Endodermal cell (in vitro differentiated cells): ENCODE data around the gene MTHFSD. TPM values are rescaled to one million over a fixed set of nuclear protein-coding genes. Genes with fewer than 3 reads are reported as not detected.

Source experiments
- DNase-seq: peaks from one replicate; pipeline ENCODE4 v3.0.0-alpha.2; 2017
- H3K27ac ChIP-seq: 2 replicates; pipeline ENCODE4 v1.5.1; 2013; ENCODE audit warnings: mild to moderate bottlenecking, low read depth, low read length, moderate library complexity
- H3K27me3 ChIP-seq: 2 replicates; pipeline ENCODE4 v1.6.1; 2013; ENCODE audit warnings: mild to moderate bottlenecking, low read length, moderate library complexity; ENCODE audit not compliant: insufficient read depth, control insufficient read depth, poor library complexity, severe bottlenecking
- H3K36me3 ChIP-seq: 2 replicates; pipeline ENCODE4 v1.7.0; 2013; ENCODE audit warnings: mild to moderate bottlenecking, low read length, moderate library complexity; ENCODE audit not compliant: control insufficient read depth, insufficient read depth
- H3K4me1 ChIP-seq: one replicate; pipeline ENCODE4 v1.7.0; 2013; ENCODE audit warnings: low read length; ENCODE audit not compliant: control insufficient read depth, insufficient read depth
- H3K4me3 ChIP-seq: 2 replicates; pipeline ENCODE4 v1.5.1; 2013; ENCODE audit warnings: mild to moderate bottlenecking, low read length, moderate library complexity
- H3K9ac ChIP-seq: 2 replicates; pipeline ENCODE4 v1.6.1; 2013; ENCODE audit warnings: mild to moderate bottlenecking, low read length, moderate library complexity; ENCODE audit not compliant: poor library complexity, severe bottlenecking; ENCODE audit errors: extremely low read depth
- H3K9me3 ChIP-seq: 2 replicates; pipeline ENCODE4 v1.6.1; 2013; ENCODE audit warnings: mild to moderate bottlenecking, low read length, moderate library complexity; ENCODE audit not compliant: control insufficient read depth
- H3K27ac Mint-ChIP-seq: 2 replicates; pipeline ENCODE4 v1.8.0; 2020; ENCODE audit warnings: mixed read lengths
- H3K27me3 Mint-ChIP-seq: 2 replicates; pipeline ENCODE4 v1.8.0; 2021; ENCODE audit warnings: mild to moderate bottlenecking, mixed read lengths; ENCODE audit not compliant: insufficient read depth
- H3K36me3 Mint-ChIP-seq: 2 replicates; pipeline ENCODE4 v1.8.0; 2020; ENCODE audit warnings: low read depth, mixed read lengths
- H3K4me1 Mint-ChIP-seq: 2 replicates; pipeline ENCODE4 v1.8.0; 2020; ENCODE audit warnings: mixed read lengths
- H3K4me3 Mint-ChIP-seq: 2 replicates; pipeline ENCODE4 v1.8.0; 2020; ENCODE audit warnings: mild to moderate bottlenecking, moderate library complexity, mixed read lengths
- H3K9me3 Mint-ChIP-seq: 2 replicates; pipeline ENCODE4 v1.8.0; 2020; ENCODE audit warnings: mild to moderate bottlenecking, mixed read lengths
- WGBS, 2 experiments: methylation state at CpG; one replicate each; pipeline versions ENCODE4 v1.1.5 to v1.1.7; 2013; ENCODE audit warnings: missing lambda C conversion rate in 2 of 2, mixed read lengths in 1 of 2; ENCODE audit not compliant: insufficient coverage in 1 of 2, insufficient read length in 1 of 2; 5-methylcytosine and 5-hydroxymethylcytosine counted together
- total RNA-seq, 2 donors: library from RNA; stranded (reverse); fragmentation: NEBNext Ultra II Directional in 1 of 2; extraction: Animal tissue kit (Norgen Biotek cat#: 25700) in 1 of 2; gene quantifications; 2 replicates in 1 of 2; 3 replicates in 1 of 2; pipeline ENCODE4 v1.2.1, GENCODE V29; 2021
- TF ChIP-seq, protein P1 (sequence below): fragments of 200-600 bp; sonication (generic); conservative IDR thresholded peaks from 2 replicates; pipeline ENCODE4 v1.5.0; 2021; ENCODE audit warnings: antibody characterized with exemption, mild to moderate bottlenecking

Gene MTHFSD
- total RNA-seq, 2 donors from 2014 or later = 15.0 to 25.8 TPM

DNA sequence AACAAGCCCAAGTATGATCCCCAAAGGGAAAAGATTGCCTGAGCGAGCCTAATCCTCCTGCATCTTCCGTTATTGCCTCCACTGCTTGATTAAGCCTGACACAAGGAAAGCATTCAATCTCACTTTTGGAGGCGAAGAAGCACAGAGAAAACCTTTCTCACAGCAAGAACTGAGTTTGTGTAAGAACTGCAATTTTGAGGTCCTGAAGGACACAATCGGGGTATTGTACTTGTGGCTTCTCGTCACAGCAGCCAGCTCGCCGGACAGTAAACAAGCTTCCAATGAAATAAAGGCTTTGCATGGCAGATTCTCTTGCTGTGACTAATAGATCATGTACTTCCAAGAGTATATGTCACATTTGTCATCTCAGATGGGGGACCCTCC, 63.4 kb downstream of the MTHFSD start:
- 81 to 88% methylated on average over 6 to 7 of the region's 7 CpGs for WGBS, 2 experiments
- Histone ChIP-seq H3K36me3 (no peaks in the 10 kb centered on the region), H3K4me3 (no peak overlapping the region), H3K9ac (no peak overlapping the region), H3K27ac (no peak overlapping the region), H3K27me3 (peaks cover 100% of the 10 kb centered on the region), H3K4me1 (peaks cover 5% of the 10 kb centered on the region), H3K9me3 (no peaks in the 10 kb centered on the region)
- H3K4me3 Mint-ChIP-seq = no peak overlapping the region
- peaks cover 97% of the 10 kb centered on the region for H3K27me3 Mint-ChIP-seq
- no peaks in the 10 kb centered on the region for H3K36me3 Mint-ChIP-seq
- H3K9me3 Mint-ChIP-seq = no peaks in the 10 kb centered on the region
- H3K27ac Mint-ChIP-seq = no peak overlapping the region
- peaks cover 16% of the 10 kb centered on the region for H3K4me1 Mint-ChIP-seq
- no peak for DNase-seq
- TF ChIP-seq, protein P1, sequence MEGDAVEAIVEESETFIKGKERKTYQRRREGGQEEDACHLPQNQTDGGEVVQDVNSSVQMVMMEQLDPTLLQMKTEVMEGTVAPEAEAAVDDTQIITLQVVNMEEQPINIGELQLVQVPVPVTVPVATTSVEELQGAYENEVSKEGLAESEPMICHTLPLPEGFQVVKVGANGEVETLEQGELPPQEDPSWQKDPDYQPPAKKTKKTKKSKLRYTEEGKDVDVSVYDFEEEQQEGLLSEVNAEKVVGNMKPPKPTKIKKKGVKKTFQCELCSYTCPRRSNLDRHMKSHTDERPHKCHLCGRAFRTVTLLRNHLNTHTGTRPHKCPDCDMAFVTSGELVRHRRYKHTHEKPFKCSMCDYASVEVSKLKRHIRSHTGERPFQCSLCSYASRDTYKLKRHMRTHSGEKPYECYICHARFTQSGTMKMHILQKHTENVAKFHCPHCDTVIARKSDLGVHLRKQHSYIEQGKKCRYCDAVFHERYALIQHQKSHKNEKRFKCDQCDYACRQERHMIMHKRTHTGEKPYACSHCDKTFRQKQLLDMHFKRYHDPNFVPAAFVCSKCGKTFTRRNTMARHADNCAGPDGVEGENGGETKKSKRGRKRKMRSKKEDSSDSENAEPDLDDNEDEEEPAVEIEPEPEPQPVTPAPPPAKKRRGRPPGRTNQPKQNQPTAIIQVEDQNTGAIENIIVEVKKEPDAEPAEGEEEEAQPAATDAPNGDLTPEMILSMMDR = no peak

DNA sequence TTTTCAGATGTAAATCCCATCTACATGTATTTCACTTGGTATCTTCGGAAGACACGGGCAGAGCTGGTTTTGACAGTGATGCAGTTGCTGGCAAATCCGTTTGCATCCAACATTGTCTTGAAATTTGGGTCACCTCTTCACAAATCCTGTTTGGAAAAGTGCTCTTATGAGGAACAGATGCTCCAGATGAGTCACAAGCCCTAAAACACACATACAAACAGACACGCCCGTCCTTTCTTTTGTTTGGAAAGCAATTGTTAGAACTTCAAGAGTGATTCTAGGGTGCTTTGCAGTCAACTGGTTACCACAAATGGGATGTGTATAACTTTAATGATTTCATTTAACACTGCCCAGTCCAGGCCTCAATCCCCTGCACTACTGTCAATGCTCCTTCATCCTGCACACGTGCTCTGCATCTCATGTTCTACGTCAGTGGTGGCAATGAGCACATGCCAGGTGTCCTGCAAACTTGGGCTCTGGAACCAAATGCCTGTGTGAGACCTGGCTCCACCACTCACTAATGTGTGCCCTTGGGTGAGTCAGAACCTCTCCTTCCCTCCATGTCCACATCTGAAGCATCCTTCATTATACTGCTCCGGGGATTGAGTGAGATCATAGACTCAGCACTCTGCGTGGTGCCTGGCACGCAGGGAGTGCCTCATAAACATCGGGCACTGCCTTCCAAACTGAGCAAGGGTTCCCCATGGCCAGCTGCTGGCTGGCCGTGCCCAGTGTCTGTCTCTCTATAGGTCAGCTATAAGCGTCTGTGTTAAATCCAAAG, 64.0 kb downstream of the MTHFSD start:
- H3K4me1 Mint-ChIP-seq = peaks cover 14% of the 10 kb centered on the region
- Histone ChIP-seq H3K27ac (no peak overlapping the region), H3K9me3 (no peaks in the 10 kb centered on the region), H3K9ac (no peak overlapping the region), H3K27me3 (peaks cover 100% of the 10 kb centered on the region), H3K36me3 (no peaks in the 10 kb centered on the region), H3K4me3 (no peak overlapping the region), H3K4me1 (peaks cover 5% of the 10 kb centered on the region)
- H3K27me3 Mint-ChIP-seq = peaks cover 97% of the 10 kb centered on the region
- no peaks in the 10 kb centered on the region for H3K36me3 Mint-ChIP-seq
- no peak for DNase-seq
- 76 to 86% methylated on average over 11 to 13 of the region's 13 CpGs for WGBS, 2 experiments
- no peak overlapping the region for H3K27ac Mint-ChIP-seq
- TF ChIP-seq, protein P1 = no peak
- no peaks in the 10 kb centered on the region for H3K9me3 Mint-ChIP-seq
- no peak overlapping the region for H3K4me3 Mint-ChIP-seq

DNA sequence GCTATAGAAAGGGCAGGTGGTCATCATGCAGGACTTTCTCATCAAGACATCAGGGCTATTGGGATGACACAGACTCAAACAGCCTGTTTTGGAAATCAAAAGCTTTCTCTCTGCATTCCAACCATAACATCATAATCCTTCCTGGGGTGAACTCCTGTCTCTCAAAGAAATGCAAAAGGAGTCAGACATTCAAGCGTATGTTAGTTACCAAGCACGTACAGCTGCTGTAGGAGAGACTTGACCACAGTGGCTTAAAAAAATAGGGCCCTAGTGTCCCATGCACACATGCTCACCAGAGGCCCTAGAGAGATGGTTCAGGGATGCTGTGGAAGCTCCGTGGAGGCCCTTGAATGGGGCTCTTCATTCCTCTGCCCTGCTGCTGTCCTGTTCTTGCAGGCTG, 69.3 kb downstream of the MTHFSD start:
- no peaks in the 10 kb centered on the region for H3K9me3 ChIP-seq
- no peaks in the 10 kb centered on the region for H3K4me1 ChIP-seq
- TF ChIP-seq, protein P1 = no peak
- no peak overlapping the region for H3K9ac ChIP-seq
- Mint-ChIP-seq H3K27me3 (peaks cover 72% of the 10 kb centered on the region), H3K9me3 (peaks cover 12% of the 10 kb centered on the region), H3K36me3 (no peaks in the 10 kb centered on the region), H3K4me3 (no peak overlapping the region), H3K4me1 (no peaks in the 10 kb centered on the region), H3K27ac (no peak overlapping the region)
- H3K36me3 ChIP-seq = no peaks in the 10 kb centered on the region
- no peak overlapping the region for H3K27ac ChIP-seq
- no peak overlapping the region for H3K4me3 ChIP-seq
- no peak for DNase-seq
- H3K27me3 ChIP-seq = peaks cover 75% of the 10 kb centered on the region
- 54 to 68% methylated on average over 3 of the region's 3 CpGs for WGBS, 2 experiments
